Keratinocyte (primary cell): ENCODE measurements around the gene LRRC4. TPM values are rescaled to one million over a fixed set of nuclear protein-coding genes. Genes with fewer than 3 reads are reported as not detected.

ENCODE experiments used
- DNase-seq: peaks from one replicate; pipeline ENCODE4 v3.0.0-alpha.2; 2011; ENCODE audit warnings: low read depth, missing footprints, low spot score
- FAIRE-seq: peaks from 2 replicates; lab custom pipeline; 2011; peaks lifted over from hg19 to GRCh38; lab: Jason Lieb, UNC
- H2AFZ ChIP-seq: 2 replicates; pipeline ENCODE4 v1.6.0; 2012; ENCODE audit warnings: low read length, control low read depth, inconsistent platforms; ENCODE audit not compliant: control insufficient read depth
- H3K27ac ChIP-seq: 2 replicates; pipeline ENCODE4 v1.5.1; 2011; ENCODE audit warnings: low read length; ENCODE audit not compliant: control insufficient read depth, insufficient read depth
- H3K27me3 ChIP-seq: 3 replicates; pipeline ENCODE4 v1.6.0; 2011; ENCODE audit warnings: low read length; ENCODE audit not compliant: control insufficient read depth, insufficient read depth; ENCODE audit errors: extremely low read depth
- H3K36me3 ChIP-seq, 2 experiments: 2 replicates in 1 of 2; 3 replicates in 1 of 2; pipeline ENCODE4 v1.5.1; 2011; ENCODE audit warnings: low read length in 2 of 2, mild to moderate bottlenecking in 1 of 2; ENCODE audit not compliant: control insufficient read depth in 2 of 2, insufficient read depth in 2 of 2; ENCODE audit errors: extremely low read depth in 1 of 2
- H3K4me1 ChIP-seq: 3 replicates; pipeline ENCODE4 v1.5.1; 2011; ENCODE audit warnings: low read length; ENCODE audit not compliant: control insufficient read depth, insufficient read depth; ENCODE audit errors: extremely low read depth
- H3K4me2 ChIP-seq: 3 replicates; pipeline ENCODE4 v1.6.0; 2011; ENCODE audit warnings: low read depth, low read length; ENCODE audit not compliant: control insufficient read depth, insufficient read depth; ENCODE audit errors: extremely low read depth
- H3K4me3 ChIP-seq, 3 experiments: fragments of 200-600 bp in 1 of 3; sonication (generic) in 1 of 3; 2 replicates in 2 of 3; 3 replicates in 1 of 3; pipeline ENCODE4 v1.5.1; 2011 to 2016; ENCODE audit warnings: low read length in 3 of 3, mild to moderate bottlenecking in 3 of 3, control low read depth in 2 of 3, inconsistent platforms in 1 of 3, low read depth in 1 of 3, mixed read lengths in 1 of 3, mixed run types in 1 of 3, moderate library complexity in 1 of 3; ENCODE audit not compliant: control insufficient read depth in 2 of 3, insufficient read depth in 2 of 3; ENCODE audit errors: extremely low read depth in 1 of 3
- H3K79me2 ChIP-seq: 2 replicates; pipeline ENCODE4 v1.6.0; 2012; ENCODE audit warnings: low read length; ENCODE audit not compliant: control insufficient read depth, insufficient read depth
- H3K9ac ChIP-seq: 3 replicates; pipeline ENCODE4 v1.6.0; 2011; ENCODE audit warnings: low read length; ENCODE audit not compliant: control insufficient read depth, insufficient read depth; ENCODE audit errors: extremely low read depth
- H3K9me1 ChIP-seq: 3 replicates; pipeline ENCODE4 v1.6.0; 2011; ENCODE audit warnings: low read length; ENCODE audit not compliant: control insufficient read depth, insufficient read depth; ENCODE audit errors: extremely low read depth
- H3K9me3 ChIP-seq: 2 replicates; pipeline ENCODE4 v1.5.1; 2012; ENCODE audit warnings: low read depth, low read length; ENCODE audit not compliant: control insufficient read depth
- H4K20me1 ChIP-seq: 3 replicates; pipeline ENCODE4 v1.6.0; 2011; ENCODE audit warnings: low read length; ENCODE audit not compliant: control insufficient read depth, insufficient read depth; ENCODE audit errors: extremely low read depth
- EZH2 ChIP-seq: IDR thresholded peaks from one replicate; pipeline ENCODE4 v1.6.1; 2012; ENCODE audit warnings: inconsistent platforms, mild to moderate bottlenecking, low read length, moderate library complexity
- dilution Hi-C: fragments of 300-500 bp; cut with MboI; formaldehyde crosslinking; loops from one replicate; pipeline ENCODE4 v1.7.0; 2020; ENCODE audit warnings: low sequenced_read_pairs; ENCODE audit not compliant: extremely low pct_ligation_motif_present
- polyA plus RNA-seq, 5 experiments: library from polyadenylated mRNA; depleted of rRNA in 3 of 5; stranded (reverse) in 3 of 5; stranded (forward) in 1 of 5; unstranded in 1 of 5; fragments of >200 nt; gene quantifications; 1 replicate in 1 of 5; 2 replicates in 3 of 5; 3 replicates in 1 of 5; pipeline versions ENCODE4 v1.2.1 to v1.2.3, GENCODE V29; 2011 to 2012; ENCODE audit warnings: missing spikeins in 2 of 5, low read depth in 1 of 5, low replicate concordance in 1 of 5
- TF ChIP-seq, protein P1 (sequence below), 3 experiments: IDR thresholded peaks in 1 of 3; conservative IDR thresholded peaks in 1 of 3; optimal IDR thresholded peaks in 1 of 3; 2 replicates in 2 of 3; 3 replicates in 1 of 3; pipeline versions ENCODE3 to v1.5.1; 2011; ENCODE audit warnings: low read length in 3 of 3, mild to moderate bottlenecking in 3 of 3, moderate library complexity in 2 of 3, control low read depth in 1 of 3, inconsistent platforms in 1 of 3; ENCODE audit not compliant: insufficient read depth in 2 of 3; ENCODE audit errors: extremely low read depth in 1 of 3

The LRRC4 gene
- polyA plus RNA-seq, 1 donor (not counting 4 experiments of a cell fraction or from before 2014, with no cell fraction given) = 0.07 TPM

DNA sequence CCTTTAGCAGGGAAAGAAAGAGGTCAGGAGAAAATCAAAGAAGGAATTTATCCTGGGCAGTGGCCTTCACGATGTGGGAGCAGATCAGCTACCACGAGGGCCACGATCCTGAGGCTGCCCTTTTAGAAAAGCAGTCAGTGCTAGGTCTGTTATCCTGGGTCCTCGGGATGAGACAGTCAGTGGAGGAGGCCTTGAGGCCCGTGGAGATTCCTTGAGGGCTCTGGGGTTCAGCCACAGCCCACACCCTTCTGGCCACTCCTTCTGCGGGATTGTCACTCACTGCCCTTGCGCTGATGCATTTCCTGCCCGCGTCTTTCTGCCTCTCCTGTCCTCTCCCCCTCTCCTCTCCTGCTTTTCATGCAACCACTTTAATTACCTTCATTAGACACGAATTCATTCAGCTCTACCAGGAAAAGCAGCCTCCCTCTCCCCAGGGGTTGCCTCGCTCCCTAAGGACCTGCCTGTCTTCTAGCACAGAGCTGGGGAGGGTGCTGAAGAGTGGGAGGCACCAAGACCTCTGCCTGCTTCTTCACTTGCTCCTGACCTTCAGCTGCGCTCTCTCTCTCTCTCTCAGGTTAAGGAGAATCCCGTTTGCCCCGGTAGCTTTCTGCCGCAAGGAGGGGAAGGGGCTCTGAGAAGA, 42.6 kb upstream of the LRRC4 start:
- H3K4me2 ChIP-seq = no peak overlapping the region
- H3K36me3 ChIP-seq = peaks cover 18 to 29% of the 10 kb centered on the region in 2 experiments
- H3K27me3 ChIP-seq = no peaks in the 10 kb centered on the region
- H3K9me3 ChIP-seq = no peaks in the 10 kb centered on the region
- H3K9me1 ChIP-seq = no peaks in the 10 kb centered on the region
- TF ChIP-seq, protein P1, sequence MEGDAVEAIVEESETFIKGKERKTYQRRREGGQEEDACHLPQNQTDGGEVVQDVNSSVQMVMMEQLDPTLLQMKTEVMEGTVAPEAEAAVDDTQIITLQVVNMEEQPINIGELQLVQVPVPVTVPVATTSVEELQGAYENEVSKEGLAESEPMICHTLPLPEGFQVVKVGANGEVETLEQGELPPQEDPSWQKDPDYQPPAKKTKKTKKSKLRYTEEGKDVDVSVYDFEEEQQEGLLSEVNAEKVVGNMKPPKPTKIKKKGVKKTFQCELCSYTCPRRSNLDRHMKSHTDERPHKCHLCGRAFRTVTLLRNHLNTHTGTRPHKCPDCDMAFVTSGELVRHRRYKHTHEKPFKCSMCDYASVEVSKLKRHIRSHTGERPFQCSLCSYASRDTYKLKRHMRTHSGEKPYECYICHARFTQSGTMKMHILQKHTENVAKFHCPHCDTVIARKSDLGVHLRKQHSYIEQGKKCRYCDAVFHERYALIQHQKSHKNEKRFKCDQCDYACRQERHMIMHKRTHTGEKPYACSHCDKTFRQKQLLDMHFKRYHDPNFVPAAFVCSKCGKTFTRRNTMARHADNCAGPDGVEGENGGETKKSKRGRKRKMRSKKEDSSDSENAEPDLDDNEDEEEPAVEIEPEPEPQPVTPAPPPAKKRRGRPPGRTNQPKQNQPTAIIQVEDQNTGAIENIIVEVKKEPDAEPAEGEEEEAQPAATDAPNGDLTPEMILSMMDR (optimal IDR thresholded peaks at IDR 0.05 in 1 of 3, IDR thresholded peaks at IDR 0.05 in 1 of 3, conservative IDR thresholded peaks at IDR 0.05 in 1 of 3; ENCODE audit: extremely low read depth in 1 of 3, insufficient read depth in 2 of 3, low read length in 3 of 3) = no peak
- no peak overlapping the region for H3K27ac ChIP-seq
- H2AFZ ChIP-seq = no peak overlapping the region
- no peak for FAIRE-seq
- no peak overlapping the region for H3K4me3 ChIP-seq
- H3K79me2 ChIP-seq = no peaks in the 10 kb centered on the region
- no peak overlapping the region for H3K9ac ChIP-seq
- no peaks in the 10 kb centered on the region for H4K20me1 ChIP-seq
- H3K4me1 ChIP-seq = no peaks in the 10 kb centered on the region
- DNase-seq = no peak
- dilution Hi-C loops = no loop called here

DNA sequence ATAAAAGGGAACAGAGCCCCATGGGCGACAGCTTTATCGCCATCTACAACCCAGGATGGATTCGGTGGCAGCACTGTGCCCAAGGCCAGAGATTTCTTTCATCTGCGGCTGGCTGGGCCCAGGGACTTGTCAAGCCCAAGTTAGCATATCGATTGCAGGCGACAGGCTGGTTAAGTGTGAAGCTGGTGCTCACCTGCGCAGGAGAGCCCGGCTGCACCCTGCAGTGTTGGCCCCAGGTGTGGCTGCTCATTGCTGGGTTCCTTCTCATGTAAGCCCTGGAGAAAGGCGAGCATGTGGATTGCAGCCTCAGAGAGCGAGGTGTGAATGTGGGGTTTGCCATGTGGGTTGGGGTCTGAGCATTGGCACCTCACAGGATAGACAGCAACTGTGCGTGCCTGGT, 40.6 kb upstream of the LRRC4 start:
- H3K27ac ChIP-seq = no peak overlapping the region
- H4K20me1 ChIP-seq = no peaks in the 10 kb centered on the region
- DNase-seq (no peak), FAIRE-seq (no peak)
- dilution Hi-C loops = no loop called here
- H3K4me1 ChIP-seq = no peaks in the 10 kb centered on the region
- H2AFZ ChIP-seq = no peak overlapping the region
- no peaks in the 10 kb centered on the region for H3K9me1 ChIP-seq
- no peak overlapping the region for H3K4me2 ChIP-seq
- H3K4me3 ChIP-seq = no peak overlapping the region
- TF ChIP-seq EZH2 = no peak
- TF ChIP-seq, protein P1 (optimal IDR thresholded peaks at IDR 0.05 in 1 of 3, IDR thresholded peaks at IDR 0.05 in 1 of 3, conservative IDR thresholded peaks at IDR 0.05 in 1 of 3; ENCODE audit: extremely low read depth in 1 of 3, insufficient read depth in 2 of 3, low read length in 3 of 3) = no peak
- H3K79me2 ChIP-seq = no peaks in the 10 kb centered on the region
- no peak overlapping the region for H3K9ac ChIP-seq
- peaks cover 15 to 22% of the 10 kb centered on the region in 2 experiments for H3K36me3 ChIP-seq
- H3K27me3 ChIP-seq = no peaks in the 10 kb centered on the region
- no peaks in the 10 kb centered on the region for H3K9me3 ChIP-seq
